HCEC 1CT (cell line): Measurements from ENCODE around the gene ATXN2.
"Not testable (repeated sequence)": the region's sequence is repeated elsewhere in the genome, so short reads cannot be mapped to it uniquely, and the experiment has no call there.

Experiments
- DNase-seq: peaks from one replicate; pipeline ENCODE4 v3.0.0-alpha.2; 2017

The ATXN2 gene

DNA sequence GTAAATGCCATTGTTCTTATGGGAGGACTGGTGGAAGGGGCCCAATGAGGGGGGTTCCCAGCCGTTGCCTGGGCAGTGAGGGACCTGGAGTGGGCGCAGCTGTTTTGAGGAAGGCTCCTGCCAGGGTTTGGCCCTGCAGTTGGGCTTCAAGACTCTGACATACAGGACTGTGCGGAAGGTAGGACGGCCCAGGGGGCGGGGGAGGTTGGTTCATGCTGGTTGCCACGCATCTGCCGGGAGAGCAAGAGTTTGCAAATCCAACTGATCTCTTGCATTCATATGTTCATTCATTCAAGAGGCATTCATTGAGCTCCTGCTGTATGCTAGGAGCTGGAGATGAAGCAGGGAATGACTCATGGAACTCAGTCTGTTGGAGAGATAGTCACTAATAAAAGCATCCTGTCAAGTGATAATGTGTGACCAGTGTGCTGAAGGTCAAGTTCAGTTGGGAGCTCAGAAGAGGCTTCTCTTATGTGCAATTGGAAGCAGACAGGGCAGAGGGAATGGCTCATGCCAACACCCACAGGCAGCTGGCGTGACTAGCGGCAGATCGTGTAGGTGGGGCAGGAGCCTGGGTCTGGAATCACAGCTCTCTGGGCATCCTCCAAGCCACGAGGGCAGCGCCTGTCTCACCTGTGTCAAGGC is 185.6 kb downstream of the ATXN2 start:
- DNase-seq, result peak; percentile 81

GRCh38 chr12:111412830-111413441 is 186.2 kb downstream of the ATXN2 start:
- no peak for DNase-seq

GRCh38 chr12:111412007-111412829 is 186.9 kb downstream of the ATXN2 start:
- no peak for DNase-seq

- no peak for DNase-seq
Measured at GRCh38 chr12:111411185-111411764, 187.8 kb downstream of the ATXN2 start.

- peak; percentile 27 for DNase-seq
Measured at GRCh38 chr12:111410431-111411184, 188.5 kb downstream of the ATXN2 start.

- peak; percentile 76 for DNase-seq
Measured at GRCh38 chr12:111409780-111410430, 189.2 kb downstream of the ATXN2 start.

- DNase-seq, result peak; percentile 46
Measured at GRCh38 chr12:111409403-111409779, 189.7 kb downstream of the ATXN2 start.

- DNase-seq, result no peak
Measured at GRCh38 chr12:111408686-111409402, 190.3 kb downstream of the ATXN2 start.

DNA sequence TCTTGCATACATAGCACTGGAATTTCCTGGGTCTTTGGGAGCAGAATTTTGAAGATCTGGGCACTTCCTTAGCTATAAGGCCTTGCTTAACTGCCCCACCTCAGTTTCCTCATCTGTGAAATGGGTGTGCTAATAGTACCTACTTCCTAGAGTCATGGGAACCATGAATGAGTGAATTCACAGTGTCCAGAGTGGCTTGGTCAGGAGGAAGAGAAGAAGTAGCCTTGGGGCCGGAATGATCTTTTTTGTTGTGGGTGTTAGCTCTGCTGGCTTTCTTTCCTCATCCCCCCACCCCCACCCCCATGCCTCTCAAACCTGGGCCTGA is 191.0 kb downstream of the ATXN2 start:
- DNase-seq, result peak; percentile 18

- DNase-seq, result no peak
Measured at GRCh38 chr12:111407377-111408115, 191.6 kb downstream of the ATXN2 start.

- DNase-seq, result no peak
Measured at GRCh38 chr12:111406474-111407376, 192.4 kb downstream of the ATXN2 start.

GRCh38 chr12:111405859-111406473 is 193.1 kb downstream of the ATXN2 start, which contains the start of gene SH2B3:
SH2B3 (plus strand) TSS chr12:111405923; CDS start chr12:111418146, 12,223 bp downstream.
- peak; percentile 68 for DNase-seq

DNA sequence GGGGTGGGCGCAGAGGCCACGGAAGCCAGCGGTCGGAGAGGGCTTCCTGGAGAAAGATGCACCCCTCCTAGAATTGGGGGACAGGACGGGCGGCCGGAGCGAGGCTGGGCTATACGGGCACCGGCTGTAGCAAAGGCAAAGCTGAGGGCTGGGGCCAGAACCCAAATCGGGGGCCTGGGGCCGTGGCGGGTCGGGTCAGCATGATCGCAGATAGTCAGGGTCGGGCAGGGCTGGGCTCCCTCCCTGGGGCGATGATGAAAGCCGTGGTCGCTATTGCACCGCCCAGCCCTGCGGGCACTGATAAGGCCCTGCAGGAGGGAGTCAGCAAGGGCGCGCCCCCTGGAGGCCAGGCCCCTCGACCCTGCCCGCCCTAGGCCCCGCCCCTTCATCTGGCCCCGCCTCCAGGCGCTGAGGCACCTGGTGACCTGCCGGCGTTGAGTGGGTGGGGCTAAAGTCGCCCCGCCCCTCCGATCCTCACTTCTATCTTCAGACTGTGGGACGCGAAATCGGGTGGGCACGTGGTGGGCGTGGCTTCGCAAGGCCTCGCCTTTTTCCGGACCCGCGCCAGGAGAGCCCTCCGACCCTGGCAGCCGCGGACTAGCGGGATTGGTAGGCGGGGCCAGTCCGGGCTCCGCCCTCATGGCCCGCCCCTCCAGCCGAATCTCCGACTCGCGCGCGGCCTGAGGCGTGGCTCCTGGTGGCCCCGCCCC is 193.8 kb downstream of the ATXN2 start:
- DNase-seq, result peak; percentile 94

DNA sequence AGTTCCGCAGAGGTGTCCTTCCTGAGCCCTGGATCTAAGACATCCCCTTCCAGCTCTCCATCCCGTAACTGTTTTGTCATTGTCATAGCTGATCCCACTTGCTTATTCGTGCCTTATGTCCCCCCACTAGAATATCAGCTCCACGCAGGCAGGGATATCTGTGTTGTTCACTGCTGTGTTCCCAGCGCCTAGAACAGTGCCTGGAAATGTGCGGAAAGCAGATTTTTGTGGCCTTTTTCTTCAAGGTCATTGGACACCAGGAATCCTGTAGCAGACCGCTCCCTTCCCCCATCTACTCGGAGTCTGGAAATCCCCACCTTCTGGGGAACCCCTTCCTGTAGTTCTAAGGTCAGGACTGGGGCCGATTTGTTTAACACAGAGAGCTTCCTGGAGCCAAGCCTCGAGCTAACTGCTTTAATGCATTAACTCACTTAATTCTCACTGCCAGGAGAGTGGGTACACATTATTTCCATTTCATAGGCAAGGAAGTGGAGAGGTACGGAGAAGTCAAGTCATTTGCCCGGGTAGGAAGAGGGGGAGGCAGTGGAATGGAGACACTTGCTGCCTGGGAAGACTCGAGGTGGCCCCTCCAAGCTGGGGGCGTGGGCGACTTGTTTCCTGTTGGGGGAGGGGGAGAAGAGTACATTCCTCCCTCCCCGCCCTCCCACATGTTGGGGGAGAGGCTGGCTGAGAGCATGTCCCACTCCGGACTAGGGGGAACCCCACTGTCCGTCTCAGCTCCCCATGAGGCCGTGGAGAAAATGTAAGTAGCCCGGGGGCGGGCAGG is 194.6 kb downstream of the ATXN2 start:
- peak; percentile 33 for DNase-seq

GRCh38 chr12:111402490-111402824 is 196.7 kb downstream of the ATXN2 start:
- DNase-seq, result not testable (repeated sequence)
